DMS79 treated with DMSO at 0.1 percent for 48 hours (cell line): ENCODE data around the gene SPTSSA.
"Not testable (repeated sequence)": the region's sequence is repeated elsewhere in the genome, so short reads cannot be mapped to it uniquely, and the experiment has no call there.

Source experiments
- DNase-seq: peaks from one replicate; lab custom pipeline; 2025; lab: John Stamatoyannopoulos, UW

Gene SPTSSA

GRCh38 chr14:34472706-34473279 is 10.8 kb upstream of the SPTSSA start:
- no peak for DNase-seq

GRCh38 chr14:34470319-34470718 is 8.3 kb upstream of the SPTSSA start:
- DNase-seq = no peak

- no peak for DNase-seq
These were observed 4.7 kb upstream of the SPTSSA start for GRCh38 chr14:34466691-34467090.

- DNase-seq = no peak
These were observed 3.2 kb upstream of the SPTSSA start for GRCh38 chr14:34465069-34465859.

GRCh38 chr14:34463598-34463961 is 1.5 kb upstream of the SPTSSA start:
- no peak for DNase-seq

- peak; percentile 77 for DNase-seq
These were observed 507 bp downstream of the SPTSSA start for GRCh38 chr14:34461334-34462131.

- no peak for DNase-seq
These were observed 1.2 kb downstream of the SPTSSA start for GRCh38 chr14:34460841-34461240.

- DNase-seq = no peak
These were observed 1.7 kb downstream of the SPTSSA start for GRCh38 chr14:34460295-34460694.

- DNase-seq = no peak
These were observed 4.9 kb downstream of the SPTSSA start for GRCh38 chr14:34457186-34457585.

GRCh38 chr14:34453226-34453625 is 8.8 kb downstream of the SPTSSA start:
- DNase-seq = no peak

GRCh38 chr14:34452258-34452822 is 9.7 kb downstream of the SPTSSA start:
- no peak for DNase-seq

GRCh38 chr14:34450958-34451357 is 11.1 kb downstream of the SPTSSA start:
- peak; percentile 59 for DNase-seq

GRCh38 chr14:34450542-34450915 is 11.5 kb downstream of the SPTSSA start:
- peak; percentile 59 for DNase-seq

GRCh38 chr14:34449819-34450541 is 12.1 kb downstream of the SPTSSA start:
- no peak for DNase-seq

- no peak for DNase-seq
These were observed 22.9 kb downstream of the SPTSSA start for GRCh38 chr14:34439090-34439489.

- DNase-seq = no peak
These were observed 23.6 kb downstream of the SPTSSA start for GRCh38 chr14:34438438-34438837.

- no peak for DNase-seq
These were observed 24.3 kb downstream of the SPTSSA start for GRCh38 chr14:34437729-34438080.

GRCh38 chr14:34436960-34437728 is 24.9 kb downstream of the SPTSSA start:
- DNase-seq = no peak

- no peak for DNase-seq
These were observed 25.7 kb downstream of the SPTSSA start for GRCh38 chr14:34436118-34436905.

- DNase-seq = no peak
These were observed 28.1 kb downstream of the SPTSSA start for GRCh38 chr14:34433957-34434356.

GRCh38 chr14:34428102-34428466 is 34.0 kb downstream of the SPTSSA start:
- DNase-seq = not testable (repeated sequence)
